AG09309 (cell line): ENCODE results near the gene PARP11.
"Not testable (repeated sequence)": the region's sequence is repeated elsewhere in the genome, so short reads cannot be mapped to it uniquely, and the experiment has no call there.

ENCODE experiments used
- DNase-seq: peaks from one replicate; pipeline ENCODE4 v3.0.0-alpha.2; 2010; ENCODE audit warnings: low read depth
- H3K4me3 ChIP-seq: 2 replicates; pipeline ENCODE4 v1.5.1; 2011; ENCODE audit warnings: mild to moderate bottlenecking, low read depth, low read length, moderate library complexity; ENCODE audit not compliant: control insufficient read depth
- CTCF ChIP-seq: IDR thresholded peaks from 2 replicates; pipeline ENCODE4 v1.5.1; 2011; ENCODE audit warnings: mild to moderate bottlenecking, low read depth, low read length, inconsistent platforms; ENCODE audit not compliant: insufficient read depth, control insufficient read depth; ENCODE audit errors: missing control alignments

PARP11 gene

GRCh38 chr12:3871356-3871755, 1.8 kb downstream of the PARP11 start:
- no peak for TF ChIP-seq CTCF
- no peak overlapping the region for H3K4me3 ChIP-seq
- DNase-seq, result no peak

GRCh38 chr12:3869865-3870264, 3.3 kb downstream of the PARP11 start:
- no peak overlapping the region for H3K4me3 ChIP-seq
- TF ChIP-seq CTCF, result no peak
- no peak for DNase-seq

- no peak overlapping the region for H3K4me3 ChIP-seq
- DNase-seq, result no peak
- no peak for TF ChIP-seq CTCF
These were observed 3.8 kb downstream of the PARP11 start for GRCh38 chr12:3869433-3869832.

- TF ChIP-seq CTCF, result no peak
- DNase-seq, result no peak
- no peak overlapping the region for H3K4me3 ChIP-seq
These were observed 9.4 kb downstream of the PARP11 start for GRCh38 chr12:3863756-3864155.

GRCh38 chr12:3842517-3842916, 30.7 kb downstream of the PARP11 start:
- no peak for TF ChIP-seq CTCF
- no peak overlapping the region for H3K4me3 ChIP-seq
- no peak for DNase-seq

- DNase-seq, result no peak
- no peak overlapping the region for H3K4me3 ChIP-seq
- no peak for TF ChIP-seq CTCF
These were observed 31.4 kb downstream of the PARP11 start for GRCh38 chr12:3841783-3842182.

- not testable (repeated sequence) for H3K4me3 ChIP-seq, DNase-seq
These were observed 32.4 kb downstream of the PARP11 start for GRCh38 chr12:3840833-3841232.

GRCh38 chr12:3839745-3840144, 33.5 kb downstream of the PARP11 start:
- not testable (repeated sequence) for H3K4me3 ChIP-seq, DNase-seq

GRCh38 chr12:3838701-3839548, 34.3 kb downstream of the PARP11 start:
- DNase-seq, H3K4me3 ChIP-seq: not testable (repeated sequence)
